H1 (cell line): ENCODE data around the gene DIP2C. TPM values are rescaled to one million over a fixed set of nuclear protein-coding genes. Genes with fewer than 3 reads are reported as not detected.

Source experiments
- CHD7 ChIP-seq: fragments of 300-600 bp; sonication (generic); IDR thresholded peaks from 2 replicates; pipeline ENCODE4 v1.7.1; 2012; ENCODE audit warnings: low read length, moderate library complexity, mild to moderate bottlenecking, inconsistent platforms; ENCODE audit not compliant: insufficient replicate concordance
- EZH2 ChIP-seq: fragments of 200-600 bp; sonication (generic); IDR thresholded peaks from 2 replicates; pipeline ENCODE4 v1.7.1; 2012; ENCODE audit warnings: low read depth, mild to moderate bottlenecking, moderate library complexity, low read length, inconsistent platforms; ENCODE audit not compliant: severe bottlenecking
- TAF1 ChIP-seq: IDR thresholded peaks from 2 replicates; pipeline ENCODE4 v1.6.1; 2011; ENCODE audit warnings: mild to moderate bottlenecking, low read depth, low read length
- polyA plus RNA-seq, 7 experiments: library from polyadenylated mRNA; depleted of rRNA in 3 of 7; stranded (reverse) in 5 of 7; unstranded in 2 of 7; fragments of >200 nt in 5 of 7; fragments of 200-250 nt in 2 of 7; gene quantifications; 1 replicate in 5 of 7; 2 replicates in 1 of 7; 4 replicates in 1 of 7; pipeline versions ENCODE4 v1.2.1 to v1.2.3, GENCODE V29; 2011 to 2013; ENCODE audit warnings: missing spikeins in 2 of 7, mixed read lengths in 2 of 7
- total RNA-seq: library from RNA; stranded (reverse); fragmentation: NEBNext Ultra II Directional; extraction: Animal tissue kit (Norgen Biotek cat#: 25700); gene quantifications from 2 replicates; pipeline ENCODE4 v1.2.1, GENCODE V29; 2021

DIP2C gene
- total and polyA plus RNA-seq, 2 of the 8 experiments (the other 6 are each of a cell fraction or from before 2014, with no cell fraction given): 3.8 to 9.3 TPM

GRCh38 chr10:734481-734880 is 45.0 kb upstream of the DIP2C start (continued):
- no peak for TF ChIP-seq CHD7
- no peak for TF ChIP-seq EZH2
- no peak for TF ChIP-seq TAF1
